ENCODE data around the gene CLCN4. TPM values are rescaled to one million over a fixed set of nuclear protein-coding genes. Genes with fewer than 3 reads are reported as not detected.

CLCN4 gene
- total RNA-seq, 1 donor from 2014 or later, result 4.7 TPM

- intact Hi-C loops (cut with micrococcal nuclease), result loop anchor here (5.0 kb wide), 3 partner anchors 48 to 768 kb away; no protein-coding TSS in a partner anchor
- H3K27me3 Mint-ChIP-seq, result no peaks in the 10 kb centered on the region
- ChIA-PET CTCF (interaction anchor here (0.9 to 2.7 kb wide), 9 partner anchors 10 to 115 kb away, joined by 3 to 14 read pairs (median 7); no protein-coding TSS in a partner anchor), POLR2A (interaction anchor here (0.7 to 15.0 kb wide), 24 partner anchors 9 to 770 kb away, joined by 3 to 229 read pairs (median 10); partner anchors contain the start of gene CLCN4)
- peak overlapping the region; percentile 99 for H3K27ac Mint-ChIP-seq
- H3K36me3 Mint-ChIP-seq (ENCODE audit: low read depth), result peaks cover 14% of the 10 kb centered on the region
- H3K9me3 Mint-ChIP-seq, result no peaks in the 10 kb centered on the region
- DNase-seq (no peak), ATAC-seq (ENCODE audit: low read depth) (peak; percentile 4)
- H3K4me1 Mint-ChIP-seq, result peaks cover 90% of the 10 kb centered on the region
- TF ChIP-seq CTCF (IDR thresholded peaks at IDR 0.05), result no peak
- H3K4me3 Mint-ChIP-seq, result peak overlapping the region; percentile 84
These were observed 46.3 kb upstream of the CLCN4 start for GRCh38 chrX:10110316-10110935.

GRCh38 chrX:10110984-10111363 lies 45.8 kb upstream of the CLCN4 start:
- H3K27me3 Mint-ChIP-seq, result no peaks in the 10 kb centered on the region
- intact Hi-C loops (cut with micrococcal nuclease), result loop anchor here (1.0 to 5.0 kb wide), 9 partner anchors 8 to 1231 kb away; no protein-coding TSS in a partner anchor
- ChIA-PET CTCF (interaction anchor here (0.9 to 2.7 kb wide), 10 partner anchors 9 to 237 kb away, joined by 3 to 14 read pairs (median 6); no protein-coding TSS in a partner anchor), POLR2A (interaction anchor here (0.5 to 15.0 kb wide), 27 partner anchors 9 to 770 kb away, joined by 3 to 229 read pairs (median 7); partner anchors contain the start of gene CLCN4)
- DNase-seq (no peak), ATAC-seq (ENCODE audit: low read depth) (peak; percentile 56)
- peak overlapping the region; percentile 99 for H3K27ac Mint-ChIP-seq
- no peak for TF ChIP-seq CTCF (IDR thresholded peaks at IDR 0.05)
- peaks cover 85% of the 10 kb centered on the region for H3K4me1 Mint-ChIP-seq
- H3K36me3 Mint-ChIP-seq (ENCODE audit: low read depth), result peaks cover 14% of the 10 kb centered on the region
- H3K4me3 Mint-ChIP-seq, result peak overlapping the region; percentile 84
- no peaks in the 10 kb centered on the region for H3K9me3 Mint-ChIP-seq

- peak overlapping the region; percentile 84 for H3K4me3 Mint-ChIP-seq
These were observed 45.2 kb upstream of the CLCN4 start for GRCh38 chrX:10111364-10112148.

GRCh38 chrX:10112510-10112909 lies 44.3 kb upstream of the CLCN4 start:
- Mint-ChIP-seq H3K36me3 (ENCODE audit: low read depth) (peaks cover 21% of the 10 kb centered on the region), H3K9me3 (no peaks in the 10 kb centered on the region), H3K27me3 (no peaks in the 10 kb centered on the region), H3K4me1 (peaks cover 80% of the 10 kb centered on the region), H3K27ac (peak overlapping the region; percentile 99), H3K4me3 (peak overlapping the region; percentile 58)
- intact Hi-C loops (cut with micrococcal nuclease), result loop anchor here (5.0 kb wide), 3 partner anchors 50 to 770 kb away; no protein-coding TSS in a partner anchor
- ATAC-seq (ENCODE audit: low read depth) (peak; percentile 10), DNase-seq (no peak)
- no peak for TF ChIP-seq CTCF (IDR thresholded peaks at IDR 0.05)
- CTCF ChIA-PET, result interaction anchor here (0.7 to 2.7 kb wide), 7 partner anchors 14 to 171 kb away, joined by 3 to 14 read pairs (median 3); no protein-coding TSS in a partner anchor
- POLR2A ChIA-PET, result interaction anchor here (0.5 to 15.0 kb wide), 12 partner anchors 9 to 114 kb away, joined by 3 to 229 read pairs (median 20); partner anchors contain the start of gene CLCN4

More at GRCh38 chrX:10111364-10112148, 45.2 kb upstream of the CLCN4 start:
- H3K36me3 Mint-ChIP-seq (ENCODE audit: low read depth), result peaks cover 20% of the 10 kb centered on the region
- no peaks in the 10 kb centered on the region for H3K9me3 Mint-ChIP-seq
- peaks cover 85% of the 10 kb centered on the region for H3K4me1 Mint-ChIP-seq
- ChIA-PET POLR2A (interaction anchor here (0.5 to 15.0 kb wide), 28 partner anchors 9 to 771 kb away, joined by 3 to 229 read pairs (median 7); partner anchors contain the start of gene CLCN4), CTCF (interaction anchor here (0.7 to 2.7 kb wide), 13 partner anchors 8 to 237 kb away, joined by 3 to 14 read pairs (median 5); no protein-coding TSS in a partner anchor)
- DNase-seq (peak; percentile 65), ATAC-seq (ENCODE audit: low read depth) (peak; percentile 59)
- peak overlapping the region; percentile 99 for H3K27ac Mint-ChIP-seq
- no peaks in the 10 kb centered on the region for H3K27me3 Mint-ChIP-seq
- intact Hi-C loops (cut with micrococcal nuclease), result loop anchor here (1.0 to 5.0 kb wide), 9 partner anchors 8 to 1231 kb away; no protein-coding TSS in a partner anchor
- no peak for TF ChIP-seq CTCF (IDR thresholded peaks at IDR 0.05)

Data from activated B cell treated with CpG ODN at 0.5 μM for 24 hours (primary cell).